ENCODE data around the gene CYS1.
"Not testable (repeated sequence)": the region's sequence is repeated elsewhere in the genome, so short reads cannot be mapped to it uniquely, and the experiment has no call there.

Gene CYS1, protein sequence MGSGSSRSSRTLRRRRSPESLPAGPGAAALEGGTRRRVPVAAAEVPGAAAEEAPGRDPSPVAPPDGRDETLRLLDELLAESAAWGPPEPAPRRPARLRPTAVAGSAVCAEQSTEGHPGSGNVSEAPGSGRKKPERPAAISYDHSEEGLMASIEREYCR

GRCh38 chr2:10079870-10080535 is at the start of gene CYS1:
Gene CYS1 (minus strand): TSS chr2:10080411. CDS start chr2:10080223, 188 bp downstream.
- in situ Hi-C loops (cut with HindIII; ENCODE audit: low sequenced_read_pairs), result no loop called here

- in situ Hi-C loops (cut with HindIII; ENCODE audit: low sequenced_read_pairs), result loop anchor here (10.0 kb wide), 2 partner anchors 305 to 535 kb away; no protein-coding TSS in a partner anchor
Observed at GRCh38 chr2:10129490-10129889, 49.3 kb upstream of the CYS1 start.

DNA sequence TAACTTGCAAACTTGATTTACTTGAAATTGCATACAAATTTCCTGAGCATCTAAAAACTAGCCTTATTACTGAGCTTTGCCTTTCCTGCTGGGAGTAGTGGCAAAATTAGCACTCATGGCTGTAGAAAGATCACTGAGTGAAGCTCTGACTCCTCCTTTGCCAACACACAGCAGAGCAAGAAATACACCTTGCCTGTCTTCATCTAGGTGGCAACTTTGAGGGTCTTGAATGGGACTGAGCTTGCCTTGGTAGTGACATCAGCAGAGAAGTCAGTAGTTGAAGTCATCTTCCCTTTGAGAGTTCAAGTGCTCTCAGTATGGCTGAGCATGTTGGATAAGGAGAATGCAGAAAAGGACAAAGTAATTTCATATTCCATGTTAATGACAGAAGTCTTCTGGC is 48.2 kb upstream of the CYS1 start:
- in situ Hi-C loops (cut with HindIII; ENCODE audit: low sequenced_read_pairs), result loop anchor here (10.0 kb wide), 2 partner anchors 306 to 536 kb away; no protein-coding TSS in a partner anchor

DNA sequence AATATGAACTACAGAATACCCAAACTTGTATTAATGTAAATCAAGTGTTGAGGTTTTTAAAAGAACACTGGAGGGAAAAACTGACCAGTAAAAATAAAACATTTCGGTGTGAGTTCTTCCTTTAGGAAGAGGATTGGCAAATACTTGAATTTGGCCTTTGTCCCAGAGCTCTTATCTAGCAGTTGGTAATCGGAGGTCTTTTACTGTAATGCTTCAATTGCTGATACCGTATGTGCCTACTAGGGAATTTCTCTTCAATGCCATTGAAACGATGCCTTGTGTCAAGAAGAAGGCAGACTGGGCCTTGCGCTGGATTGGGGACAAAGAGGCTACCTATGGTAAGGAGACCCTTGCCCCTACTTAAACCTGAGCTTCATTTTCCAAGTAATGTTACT is 46.4 kb upstream of the CYS1 start:
- in situ Hi-C loops (cut with HindIII; ENCODE audit: low sequenced_read_pairs), result loop anchor here (10.0 kb wide), 2 partner anchors 308 to 538 kb away; no protein-coding TSS in a partner anchor

- in situ Hi-C loops (cut with HindIII; ENCODE audit: low sequenced_read_pairs), result loop anchor here (10.0 kb wide), 2 partner anchors 309 to 539 kb away; no protein-coding TSS in a partner anchor
Observed at GRCh38 chr2:10125842-10126631, 45.8 kb upstream of the CYS1 start.

GRCh38 chr2:10124538-10125045 is 44.4 kb upstream of the CYS1 start:
- in situ Hi-C loops (cut with HindIII; ENCODE audit: low sequenced_read_pairs), result loop anchor here (10.0 kb wide), 2 partner anchors 310 to 540 kb away; no protein-coding TSS in a partner anchor

DNA sequence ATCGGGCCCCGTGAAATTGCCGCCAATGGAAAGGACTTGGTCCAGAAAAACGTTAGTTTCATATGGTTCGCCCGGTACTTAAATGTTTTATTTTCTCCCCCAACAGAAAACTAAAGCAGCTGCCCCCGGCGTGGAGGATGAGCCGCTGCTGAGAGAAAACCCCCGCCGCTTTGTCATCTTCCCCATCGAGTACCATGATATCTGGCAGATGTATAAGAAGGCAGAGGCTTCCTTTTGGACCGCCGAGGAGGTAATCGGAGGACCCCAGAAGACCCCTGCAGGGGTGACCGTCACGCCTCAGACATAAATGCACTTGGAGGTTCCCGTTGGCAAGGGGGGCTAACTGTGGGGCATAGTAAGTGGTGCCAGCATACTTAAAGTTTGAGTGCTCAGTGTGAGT is 43.1 kb upstream of the CYS1 start:
- in situ Hi-C loops (cut with HindIII; ENCODE audit: low sequenced_read_pairs), result loop anchor here (10.0 kb wide), 2 partner anchors 312 to 542 kb away; no protein-coding TSS in a partner anchor

DNA sequence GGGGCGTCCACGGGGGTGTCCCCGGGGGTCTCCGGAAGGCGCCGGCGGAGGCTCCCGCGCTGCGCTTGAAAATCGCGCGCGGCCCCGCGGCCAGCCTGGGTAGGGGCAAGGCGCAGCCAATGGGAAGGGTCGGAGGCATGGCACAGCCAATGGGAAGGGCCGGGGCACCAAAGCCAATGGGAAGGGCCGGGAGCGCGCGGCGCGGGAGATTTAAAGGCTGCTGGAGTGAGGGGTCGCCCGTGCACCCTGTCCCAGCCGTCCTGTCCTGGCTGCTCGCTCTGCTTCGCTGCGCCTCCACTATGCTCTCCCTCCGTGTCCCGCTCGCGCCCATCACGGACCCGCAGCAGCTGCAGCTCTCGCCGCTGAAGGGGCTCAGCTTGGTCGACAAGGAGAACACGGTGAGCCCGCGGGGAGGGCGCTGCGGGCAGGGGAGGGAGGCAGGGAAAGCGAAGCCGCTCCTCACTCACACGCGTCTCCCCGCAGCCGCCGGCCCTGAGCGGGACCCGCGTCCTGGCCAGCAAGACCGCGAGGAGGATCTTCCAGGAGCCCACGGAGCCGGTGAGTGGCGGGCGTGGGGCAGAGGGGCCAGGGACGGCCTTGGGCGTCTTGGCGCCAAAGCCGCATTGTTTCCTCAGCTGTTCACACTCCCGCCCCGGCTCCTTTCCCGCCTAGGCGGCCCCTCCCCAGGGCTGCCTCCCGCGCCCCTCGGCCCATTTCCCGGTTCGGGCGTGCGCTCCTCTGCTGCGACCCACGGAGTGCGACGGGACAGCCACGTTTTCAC is 42.5 kb upstream of the CYS1 start, which contains the start of gene RRM2:
TSS of gene RRM2 (plus strand) at position 240 of the 781 bp plus-strand sequence. CDS start at position 300, 60 bp downstream.
- in situ Hi-C loops (cut with HindIII; ENCODE audit: low sequenced_read_pairs), result loop anchor here (10.0 kb wide), 2 partner anchors 312 to 542 kb away; no protein-coding TSS in a partner anchor

- in situ Hi-C loops (cut with HindIII; ENCODE audit: low sequenced_read_pairs), result loop anchor here (10.0 kb wide), 2 partner anchors 314 to 544 kb away; no protein-coding TSS in a partner anchor
Observed at GRCh38 chr2:10120877-10121574, 40.8 kb upstream of the CYS1 start.

DNA sequence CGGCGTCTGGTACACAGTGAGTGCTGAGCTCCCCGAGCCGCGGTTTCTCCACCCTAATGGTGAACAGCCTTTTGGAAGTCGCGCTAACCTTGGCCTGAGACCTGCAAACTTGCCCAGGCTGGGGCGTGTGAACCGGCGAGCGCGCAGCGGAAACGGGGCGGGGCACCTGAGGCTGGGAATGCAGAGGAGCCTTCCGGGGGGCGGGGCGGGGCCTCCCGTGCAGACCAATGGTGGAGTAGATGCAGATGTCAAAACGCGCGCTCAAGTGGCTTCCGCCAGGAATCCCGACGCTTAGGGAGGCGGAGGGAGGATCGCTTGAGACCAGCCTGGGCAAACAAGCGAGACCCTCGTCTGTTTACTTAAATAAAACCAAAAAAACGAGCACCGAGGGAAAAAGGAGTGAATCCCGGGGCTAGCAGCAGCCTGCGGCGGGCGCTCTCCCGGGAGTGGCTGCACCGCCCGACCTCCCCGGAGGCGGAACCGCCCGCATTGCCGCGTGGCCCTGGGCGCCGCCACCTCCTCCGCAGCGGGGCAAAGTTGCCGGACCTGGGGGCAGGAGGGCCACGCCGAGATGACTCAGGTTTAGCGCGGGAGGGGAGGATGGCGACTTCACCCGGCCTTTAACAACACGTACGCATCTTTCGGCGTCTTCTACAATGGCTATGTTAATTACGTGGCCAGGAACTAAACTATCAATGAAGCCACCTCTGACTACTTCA is 40.1 kb upstream of the CYS1 start:
- in situ Hi-C loops (cut with HindIII; ENCODE audit: low sequenced_read_pairs), result loop anchor here (10.0 kb wide), 2 partner anchors 314 to 544 kb away; no protein-coding TSS in a partner anchor

DNA sequence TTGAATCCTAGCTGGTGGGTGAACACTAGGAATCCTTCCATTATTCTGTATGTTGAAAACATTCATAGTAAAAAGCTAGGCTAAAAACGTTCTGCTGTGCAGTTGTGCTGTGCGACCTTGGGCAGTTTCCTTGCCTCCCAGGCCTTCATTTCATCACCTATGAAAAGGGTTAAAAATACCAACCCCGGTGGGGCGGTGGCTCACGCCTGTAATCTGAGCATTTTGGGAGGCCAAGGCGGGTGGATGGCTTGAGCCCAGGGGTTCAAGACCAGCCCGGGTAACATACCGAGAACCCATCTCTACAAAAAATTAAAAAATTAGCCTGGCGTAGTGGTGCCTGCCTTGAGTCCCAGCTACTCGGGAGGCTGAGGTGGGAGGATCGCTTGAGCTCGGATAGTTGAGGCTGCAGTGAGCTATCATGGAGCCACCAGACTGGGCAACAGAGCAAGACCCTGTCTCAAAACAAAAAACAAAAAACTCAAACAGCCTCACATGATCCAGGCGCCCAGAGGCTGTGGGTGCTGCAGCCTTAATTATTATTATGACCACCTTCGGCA is 39.5 kb upstream of the CYS1 start:
- in situ Hi-C loops (cut with HindIII; ENCODE audit: low sequenced_read_pairs), result loop anchor here (10.0 kb wide), 2 partner anchors 315 to 545 kb away; no protein-coding TSS in a partner anchor

GRCh38 chr2:10119027-10119325 is 38.8 kb upstream of the CYS1 start:
- in situ Hi-C loops (cut with HindIII; ENCODE audit: low sequenced_read_pairs), result no loop called here

DNA sequence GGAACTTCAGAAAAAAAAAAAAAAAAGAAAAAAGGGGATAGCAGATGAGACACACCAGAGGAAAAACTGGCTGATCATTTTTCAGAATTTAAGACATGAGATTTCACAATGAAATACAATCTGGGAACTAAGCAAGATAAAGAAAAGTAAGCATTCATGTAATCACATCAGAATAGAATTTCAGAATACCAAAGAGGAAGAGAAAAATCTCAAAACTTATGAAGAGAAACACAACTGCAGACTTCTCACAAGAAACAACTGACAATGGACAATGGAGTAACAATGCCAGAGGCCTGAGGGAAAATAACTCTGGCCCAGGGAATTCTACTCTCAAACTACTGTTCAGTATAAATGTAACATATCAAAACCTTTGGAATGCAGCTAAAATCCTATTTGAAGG is 29.1 kb upstream of the CYS1 start:
- in situ Hi-C loops (cut with HindIII; ENCODE audit: low sequenced_read_pairs), result no loop called here

DNA sequence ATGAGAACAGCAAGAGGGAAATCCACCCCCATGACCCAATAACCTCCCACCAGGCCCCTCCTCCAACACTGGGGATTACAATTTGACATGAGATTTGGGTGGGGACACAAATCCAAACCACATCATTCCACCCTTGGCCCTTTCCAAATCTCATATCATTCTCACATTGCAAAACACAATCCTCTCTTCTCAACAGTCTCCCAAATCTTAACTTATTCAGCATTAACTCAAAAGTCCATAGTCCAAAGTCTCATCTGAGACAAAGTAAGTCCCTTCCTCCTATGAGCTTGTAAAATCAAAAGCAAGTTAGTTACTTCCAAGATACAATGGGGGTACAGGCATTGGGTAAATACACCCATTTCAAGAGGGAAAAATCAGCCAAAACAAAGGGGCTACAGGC is 24.7 kb upstream of the CYS1 start:
- in situ Hi-C loops (cut with HindIII; ENCODE audit: low sequenced_read_pairs), result not testable (repeated sequence)

DNA sequence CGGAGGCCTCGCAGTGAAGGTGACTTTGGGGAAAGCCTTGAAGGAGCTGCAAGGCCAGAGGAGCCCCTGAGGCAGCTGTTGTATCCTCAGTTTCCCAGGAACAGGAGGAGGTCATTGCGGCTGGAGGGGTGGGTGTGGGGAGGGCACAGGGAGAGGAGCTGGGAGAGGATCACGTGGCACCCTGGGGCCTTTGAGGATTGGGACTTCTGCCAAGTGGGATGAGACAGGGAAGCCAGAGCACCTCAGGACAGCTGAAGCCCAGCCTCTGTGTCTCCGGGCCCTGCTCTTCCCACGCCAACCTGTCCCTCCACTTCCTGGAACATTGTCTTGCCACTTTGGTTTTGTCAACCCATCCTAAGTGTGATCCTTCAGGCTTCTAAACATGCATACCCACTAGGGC is 23.0 kb upstream of the CYS1 start:
- in situ Hi-C loops (cut with HindIII; ENCODE audit: low sequenced_read_pairs), result no loop called here

- in situ Hi-C loops (cut with HindIII; ENCODE audit: low sequenced_read_pairs), result no loop called here
Observed at GRCh38 chr2:10101491-10101890, 21.3 kb upstream of the CYS1 start.

DNA sequence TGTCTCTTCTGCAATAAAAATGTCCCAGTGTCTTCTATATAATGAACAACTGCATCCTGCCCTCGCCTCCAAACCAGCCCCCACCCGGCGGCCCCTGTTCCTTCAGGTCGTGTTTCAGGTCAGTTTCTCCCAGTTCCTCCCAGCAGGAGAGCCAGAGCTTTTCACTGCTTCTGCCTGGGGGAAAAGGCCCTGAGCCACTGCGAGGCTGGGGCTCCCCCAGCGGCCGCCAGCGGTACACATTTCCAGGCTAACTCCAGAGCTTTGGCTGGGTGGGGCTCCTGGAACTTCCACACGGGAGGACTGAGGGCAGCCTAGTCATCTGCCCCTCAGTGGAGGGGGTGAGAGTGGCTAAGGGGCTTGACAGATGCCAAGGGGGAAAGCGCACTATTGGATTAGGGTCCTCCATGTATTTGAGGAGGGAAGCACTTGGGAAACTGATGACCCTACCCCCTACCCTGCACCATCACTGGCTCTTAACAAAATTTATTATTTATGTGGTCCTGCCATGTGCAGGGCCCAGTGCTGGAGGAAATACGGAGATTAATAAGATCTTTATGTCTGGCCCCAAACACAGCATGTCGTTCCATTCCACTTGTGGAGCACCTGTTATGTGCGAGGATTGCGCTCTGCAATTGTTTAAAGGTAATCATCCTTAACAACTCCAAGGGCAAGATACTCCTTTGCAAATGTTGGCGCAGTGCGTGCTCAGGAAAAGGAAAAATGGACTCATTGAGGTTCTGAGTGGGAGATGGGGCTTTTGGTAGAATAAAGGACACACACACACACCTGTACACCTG is 17.3 kb upstream of the CYS1 start:
- in situ Hi-C loops (cut with HindIII; ENCODE audit: low sequenced_read_pairs), result no loop called here

DNA sequence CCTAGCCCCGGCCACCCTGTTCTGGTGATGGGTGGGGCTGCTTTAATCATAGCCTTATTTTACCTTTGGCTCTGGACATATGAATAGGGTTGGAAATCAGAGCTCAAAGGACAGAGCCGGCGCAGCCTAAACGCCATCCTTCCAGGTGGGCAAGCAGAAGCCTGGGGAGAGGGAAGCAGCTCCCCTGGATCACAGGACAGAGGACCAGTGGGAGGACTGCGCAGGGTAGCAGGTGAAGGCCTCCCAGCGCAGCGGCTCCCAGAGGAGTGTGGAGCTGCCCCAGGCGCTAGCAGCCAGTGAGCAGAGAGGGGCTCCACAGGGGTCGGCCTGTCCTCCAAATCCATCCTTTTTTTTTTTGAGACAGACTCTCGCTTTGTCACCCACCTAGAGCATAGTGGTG is 16.4 kb upstream of the CYS1 start:
- in situ Hi-C loops (cut with HindIII; ENCODE audit: low sequenced_read_pairs), result no loop called here
